Sigmoid colon (tissue), 7 donors: ENCODE results near the gene SMAD3. TPM values are rescaled to one million over a fixed set of nuclear protein-coding genes. Genes with fewer than 3 reads are reported as not detected.
A peak's percentile ranks its signal among the peaks of the same experiment; 100 is the strongest.

ENCODE experiments used
- DNase-seq: peaks from one replicate; pipeline ENCODE4 v3.0.0-alpha.2; 2019
- H3K27ac ChIP-seq, 4 donors: fragments of 200-600 bp; sonication (generic); one replicate each; pipeline ENCODE4 v1.5.1; 2016 to 2019; ENCODE audit warnings: mild to moderate bottlenecking in 1 of 4
- H3K27me3 ChIP-seq, 3 donors: fragments of 200-600 bp; sonication (generic); one replicate each; pipeline ENCODE4 v1.5.1; 2019; ENCODE audit warnings: mild to moderate bottlenecking in 1 of 3
- H3K36me3 ChIP-seq, 4 donors: fragments of 200-600 bp; sonication (generic); one replicate each; pipeline ENCODE4 v1.5.1; 2016 to 2019
- H3K4me1 ChIP-seq, 4 donors: fragments of 200-600 bp; sonication (generic); one replicate each; pipeline ENCODE4 v1.5.1; 2017 to 2019
- H3K4me3 ChIP-seq, 4 donors: fragments of 200-600 bp; sonication (generic); one replicate each; pipeline ENCODE4 v1.5.1; 2017 to 2019; ENCODE audit warnings: mild to moderate bottlenecking in 2 of 4, moderate library complexity in 1 of 4
- H3K9me3 ChIP-seq, 4 donors: fragments of 200-600 bp in 3 of 4; sonication (generic) in 3 of 4; one replicate each; pipeline versions ENCODE4 v1.5.1 to v1.6.1; 2013 to 2019
- EP300 ChIP-seq, 4 donors: sonication (generic); formaldehyde crosslinking; IDR thresholded peaks; one replicate each; pipeline ENCODE4 v1.6.1; 2017; ENCODE audit warnings: antibody characterized with exemption in 4 of 4
- POLR2A ChIP-seq, 2 donors: fragments of 450-650 bp; IDR thresholded peaks; one replicate each; pipeline ENCODE4 v1.6.1; 2016; ENCODE audit warnings: antibody characterized with exemption in 2 of 2, mild to moderate bottlenecking in 2 of 2, moderate library complexity in 2 of 2
- POLR2AphosphoS5 ChIP-seq, 4 donors: sonication (generic); formaldehyde crosslinking; IDR thresholded peaks; one replicate each; pipeline ENCODE4 v1.6.1; 2017; ENCODE audit warnings: antibody characterized with exemption in 4 of 4
- WGBS, 2 donors: extraction: QIAGEN DNeasy Blood & Tissue Kit; methylation state at CpG; one replicate each; pipeline ENCODE4 v1.1.7; 2013; 5-methylcytosine and 5-hydroxymethylcytosine counted together
- intact Hi-C: fragments of 100-400 bp; cut with DNase I; formaldehyde crosslinking; loops from one replicate; pipeline ENCODE4 v1.15.1; 2023
- polyA plus RNA-seq, 3 donors: library from polyadenylated mRNA; stranded (reverse); fragments of 200-250 nt; gene quantifications; one replicate each; pipeline ENCODE4 v1.2.3, GENCODE V29; 2013
- total RNA-seq, 4 donors: library from RNA; depleted of rRNA; stranded (reverse); fragments of >200 nt; gene quantifications; one replicate each; pipeline ENCODE4 v1.1.0, GENCODE V29; 2016
- TF ChIP-seq, protein P1 (sequence below), 4 experiments: fragments of 450-650 bp in 3 of 4; fragments of 200-600 bp in 1 of 4; IDR thresholded peaks; one replicate each; pipeline ENCODE4 v1.5.1; 2016 to 2019; ENCODE audit warnings: antibody characterized with exemption in 4 of 4, mild to moderate bottlenecking in 3 of 4, moderate library complexity in 2 of 4
- donor health status: healthy with polysubstance abuse.
- donor health status: Bipolar disorder and iron deficiency.
- donor health status: healthy.

SMAD3 gene
- total and polyA plus RNA-seq, 7 donors, result 12.5 to 28.2 (median 18.4) TPM

DNA sequence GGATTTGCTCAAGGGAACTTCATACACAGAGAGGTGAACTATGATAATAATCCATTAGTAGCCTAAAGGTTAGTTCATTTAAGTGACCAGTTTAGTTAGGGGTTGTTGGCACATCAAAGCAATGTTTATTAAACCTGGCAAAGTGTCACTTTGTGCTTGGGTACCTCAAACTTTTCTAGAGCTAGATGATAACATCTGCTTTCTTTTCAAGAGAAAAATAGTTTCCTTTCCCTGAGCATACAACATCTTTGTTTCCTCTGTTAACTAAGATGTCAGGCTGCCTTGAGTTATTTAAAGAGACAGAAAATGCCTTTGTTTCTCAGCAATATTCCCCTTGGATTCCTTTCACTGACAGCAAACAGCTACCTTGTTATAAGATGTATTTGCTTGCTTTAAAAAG lies 26.7 kb upstream of the SMAD3 start:
- intact Hi-C loops, result no loop called here
- Histone ChIP-seq H3K36me3 (no peaks in the 10 kb centered on the region), H3K4me1 (peaks cover 0 to 21% (median 10%) of the 10 kb centered on the region in 4 donors), H3K4me3 (no peak overlapping the region), H3K27me3 (peaks cover 0 to 5% (median 0%) of the 10 kb centered on the region in 3 donors), H3K27ac (no peak overlapping the region), H3K9me3 (no peaks in the 10 kb centered on the region)
- TF ChIP-seq EP300 (IDR thresholded peaks at IDR 0.05) (no peak), POLR2A (IDR thresholded peaks at IDR 0.05) (no peak)
- DNase-seq, result no peak

DNA sequence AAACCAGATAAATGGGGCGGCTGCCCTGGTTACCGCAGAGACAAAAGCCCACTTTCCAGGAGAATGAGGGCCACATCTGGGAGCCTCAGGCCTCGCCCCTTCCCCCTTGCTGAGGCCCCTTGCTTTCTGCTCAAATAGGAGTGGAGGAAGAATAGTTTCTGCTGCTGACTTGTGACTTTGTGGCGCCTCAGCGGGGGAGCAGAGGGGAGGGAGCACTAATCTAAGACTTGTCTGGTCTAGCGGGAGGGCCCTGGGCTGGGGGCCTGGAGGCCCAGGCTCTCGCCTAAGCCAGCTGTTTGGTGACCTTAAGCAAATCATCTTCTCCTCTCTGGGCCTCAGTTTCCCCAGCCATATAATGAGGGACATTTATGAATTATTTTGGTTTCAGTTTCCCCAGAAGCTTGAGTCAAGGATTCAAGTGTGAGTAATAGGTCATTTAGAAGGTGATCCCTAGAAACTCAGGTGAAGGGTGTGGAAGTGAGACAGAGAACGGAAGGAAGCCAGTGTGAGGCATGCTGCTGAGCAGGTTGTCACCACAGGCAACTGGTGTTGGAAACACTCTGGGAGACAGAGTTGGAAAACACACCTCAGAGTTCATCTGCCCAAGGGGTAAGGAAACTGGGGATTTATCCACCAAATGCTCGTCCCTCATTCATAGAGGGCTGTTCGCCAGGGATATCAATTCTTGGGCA lies 25.9 kb upstream of the SMAD3 start:
- Histone ChIP-seq H3K9me3 (no peaks in the 10 kb centered on the region), H3K4me3 (no peak overlapping the region), H3K36me3 (no peaks in the 10 kb centered on the region), H3K4me1 (peaks cover 0 to 22% (median 13%) of the 10 kb centered on the region in 4 donors), H3K27ac (no peak overlapping the region), H3K27me3 (no peaks in the 10 kb centered on the region)
- TF ChIP-seq POLR2A (IDR thresholded peaks at IDR 0.05), result no peak
- TF ChIP-seq, protein P1, sequence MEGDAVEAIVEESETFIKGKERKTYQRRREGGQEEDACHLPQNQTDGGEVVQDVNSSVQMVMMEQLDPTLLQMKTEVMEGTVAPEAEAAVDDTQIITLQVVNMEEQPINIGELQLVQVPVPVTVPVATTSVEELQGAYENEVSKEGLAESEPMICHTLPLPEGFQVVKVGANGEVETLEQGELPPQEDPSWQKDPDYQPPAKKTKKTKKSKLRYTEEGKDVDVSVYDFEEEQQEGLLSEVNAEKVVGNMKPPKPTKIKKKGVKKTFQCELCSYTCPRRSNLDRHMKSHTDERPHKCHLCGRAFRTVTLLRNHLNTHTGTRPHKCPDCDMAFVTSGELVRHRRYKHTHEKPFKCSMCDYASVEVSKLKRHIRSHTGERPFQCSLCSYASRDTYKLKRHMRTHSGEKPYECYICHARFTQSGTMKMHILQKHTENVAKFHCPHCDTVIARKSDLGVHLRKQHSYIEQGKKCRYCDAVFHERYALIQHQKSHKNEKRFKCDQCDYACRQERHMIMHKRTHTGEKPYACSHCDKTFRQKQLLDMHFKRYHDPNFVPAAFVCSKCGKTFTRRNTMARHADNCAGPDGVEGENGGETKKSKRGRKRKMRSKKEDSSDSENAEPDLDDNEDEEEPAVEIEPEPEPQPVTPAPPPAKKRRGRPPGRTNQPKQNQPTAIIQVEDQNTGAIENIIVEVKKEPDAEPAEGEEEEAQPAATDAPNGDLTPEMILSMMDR (IDR thresholded peaks at IDR 0.05), result no peak
- TF ChIP-seq EP300 (IDR thresholded peaks at IDR 0.05), result no peak
- no peak for TF ChIP-seq POLR2AphosphoS5 (IDR thresholded peaks at IDR 0.05)
- WGBS, 2 donors, result 69 to 90% methylated on average over 10 of the region's 10 CpGs
- DNase-seq, result no peak
- intact Hi-C loops, result no loop called here

DNA sequence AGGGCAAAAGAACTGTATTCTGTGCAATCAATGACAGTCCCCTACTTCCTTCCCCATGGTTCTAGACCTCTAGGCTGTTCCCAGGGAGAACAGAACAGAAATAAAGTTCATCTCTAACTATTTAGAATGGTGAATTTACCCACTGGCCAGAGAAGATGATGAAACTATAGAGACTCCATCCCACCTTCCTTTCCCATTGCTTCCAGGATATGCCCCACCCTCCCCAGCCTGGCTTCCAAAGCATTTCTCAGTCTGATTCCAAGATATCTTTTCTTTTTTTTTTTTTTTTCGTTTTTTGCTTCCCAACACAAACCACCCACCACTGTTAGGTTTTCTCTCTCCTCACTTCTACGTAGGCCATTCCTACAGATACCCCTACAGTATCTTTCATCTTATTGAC lies 25.1 kb upstream of the SMAD3 start:
- Histone ChIP-seq H3K27ac (no peak overlapping the region), H3K9me3 (no peaks in the 10 kb centered on the region), H3K4me3 (no peak overlapping the region), H3K27me3 (no peaks in the 10 kb centered on the region), H3K4me1 (peaks cover 0 to 24% (median 14%) of the 10 kb centered on the region in 4 donors), H3K36me3 (no peaks in the 10 kb centered on the region)
- intact Hi-C loops, result no loop called here
- TF ChIP-seq POLR2A (IDR thresholded peaks at IDR 0.05), result no peak
- TF ChIP-seq EP300 (IDR thresholded peaks at IDR 0.05), result no peak
- no peak for TF ChIP-seq POLR2AphosphoS5 (IDR thresholded peaks at IDR 0.05)
- TF ChIP-seq, protein P1 (IDR thresholded peaks at IDR 0.05), result no peak
- WGBS, 2 donors, result 71 to 72% methylated on average over 2 of the region's 2 CpGs
- no peak for DNase-seq

DNA sequence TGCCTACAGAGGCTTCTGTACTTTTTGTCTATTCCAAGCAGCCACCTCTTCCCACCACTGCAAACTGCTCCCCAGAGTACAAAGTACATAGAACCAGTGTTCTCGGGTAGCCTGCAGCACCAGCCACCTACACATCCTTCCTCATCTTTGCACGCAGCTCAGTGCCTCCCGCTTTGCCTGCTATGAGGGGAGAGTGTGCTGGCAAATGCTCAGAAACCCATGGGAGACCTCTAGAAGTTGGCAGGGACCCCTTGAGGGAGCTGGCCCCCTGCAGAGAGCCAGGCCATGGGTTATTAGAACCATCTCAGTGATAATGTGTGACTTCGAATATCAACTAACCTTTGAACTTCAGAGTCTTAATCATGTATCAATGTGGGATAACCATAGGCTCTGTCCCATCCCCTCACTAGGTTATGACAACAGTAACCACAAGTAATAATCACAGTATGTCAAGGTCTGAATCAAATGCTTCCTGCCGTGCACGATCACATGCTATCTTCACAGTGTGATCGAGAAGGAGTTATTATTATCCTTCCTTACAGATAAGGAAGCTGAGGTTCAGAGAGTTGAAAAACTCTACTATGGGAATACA lies 22.8 kb upstream of the SMAD3 start:
- Histone ChIP-seq H3K4me3 (no peak overlapping the region), H3K4me1 (peaks cover 0 to 24% (median 14%) of the 10 kb centered on the region in 4 donors), H3K36me3 (no peaks in the 10 kb centered on the region), H3K27me3 (no peaks in the 10 kb centered on the region), H3K9me3 (no peaks in the 10 kb centered on the region), H3K27ac (no peak overlapping the region)
- 47 to 63% methylated on average over 7 of the region's 7 CpGs for WGBS, 2 donors
- TF ChIP-seq POLR2A (IDR thresholded peaks at IDR 0.05) (no peak), POLR2AphosphoS5 (IDR thresholded peaks at IDR 0.05) (no peak), EP300 (IDR thresholded peaks at IDR 0.05) (no peak)
- TF ChIP-seq, protein P1 (IDR thresholded peaks at IDR 0.05), result no peak
- DNase-seq, result no peak
- intact Hi-C loops, result no loop called here

DNA sequence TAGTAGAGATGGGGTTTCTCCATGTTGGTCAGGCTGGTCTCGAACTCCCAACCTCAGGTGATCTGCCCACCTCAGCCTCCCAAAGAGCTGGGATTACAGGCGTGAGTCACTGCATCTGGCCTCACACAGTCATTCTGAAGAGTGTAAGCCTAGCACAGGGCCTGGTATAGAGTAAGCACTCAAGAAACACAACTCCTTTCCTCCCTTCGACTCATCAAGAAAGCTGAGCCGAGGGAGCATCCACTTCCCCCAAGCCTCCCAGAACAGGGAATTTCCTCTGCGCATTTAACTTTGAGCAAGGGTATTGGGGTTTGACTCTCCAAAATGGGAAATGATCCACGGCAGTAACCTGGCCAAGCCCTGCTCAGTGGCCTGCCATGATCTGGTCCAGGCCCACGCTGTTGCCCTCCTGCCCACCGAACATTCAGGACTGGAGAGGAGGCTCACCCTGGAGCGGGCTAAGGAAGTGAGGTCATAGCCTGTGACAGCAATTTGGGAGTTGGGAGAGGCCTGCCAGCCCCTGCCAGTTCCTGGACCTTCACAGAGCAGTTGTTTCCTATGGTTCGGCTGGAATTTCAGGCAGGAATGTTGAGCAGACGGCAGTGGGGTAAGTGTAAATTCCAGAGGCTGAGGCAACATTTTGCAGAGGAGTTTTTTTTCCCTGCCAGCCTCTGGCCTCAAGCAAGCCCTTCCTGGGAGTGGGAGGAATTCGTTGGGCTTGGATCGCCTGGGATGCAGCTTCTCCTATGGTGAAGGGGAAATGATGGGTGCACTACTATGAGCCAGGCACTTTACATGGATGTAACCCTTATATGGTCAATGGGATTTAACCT lies 21.2 kb upstream of the SMAD3 start:
- Histone ChIP-seq H3K36me3 (no peaks in the 10 kb centered on the region), H3K4me1 (peaks cover 0 to 31% (median 25%) of the 10 kb centered on the region in 4 donors), H3K9me3 (no peaks in the 10 kb centered on the region), H3K27ac (peak overlapping the region; percentile 46 to 70 (median 64)), H3K4me3 (no peak overlapping the region), H3K27me3 (no peaks in the 10 kb centered on the region)
- TF ChIP-seq POLR2A (IDR thresholded peaks at IDR 0.05) (no peak), POLR2AphosphoS5 (IDR thresholded peaks at IDR 0.05) (no peak), EP300 (IDR thresholded peaks at IDR 0.05) (no peak)
- TF ChIP-seq, protein P1 (IDR thresholded peaks at IDR 0.05), result no peak
- intact Hi-C loops, result no loop called here
- no peak for DNase-seq
- 81 to 87% methylated on average over 13 of the region's 13 CpGs for WGBS, 2 donors
